GM23338 (cell line): ENCODE results near the gene KIAA1671. TPM values are rescaled to one million over a fixed set of nuclear protein-coding genes. Genes with fewer than 3 reads are reported as not detected.

Source experiments
- ATAC-seq: fragments of 200-7000 bp; cut with Tn5 transposase; 3 replicates; pipeline ENCODE4 v1.9.1; 2020
- DNase-seq: peaks from one replicate; pipeline ENCODE4 v3.0.0-alpha.2; 2015; ENCODE audit warnings: low spot score
- H2AFZ ChIP-seq: fragments of 200-600 bp; sonication (generic); 2 replicates; pipeline ENCODE4 v1.8.0; 2016; ENCODE audit warnings: antibody characterized with exemption, mild to moderate bottlenecking, moderate library complexity
- H3F3A ChIP-seq: fragments of 200-600 bp; sonication (generic); replicated peaks from 2 replicates; pipeline ENCODE4 v1.8.0; 2017; ENCODE audit warnings: antibody characterized with exemption, mixed run types, low read depth
- H3K27ac ChIP-seq: fragments of 200-600 bp; sonication (generic); 2 replicates; pipeline ENCODE4 v1.6.1; 2016; ENCODE audit warnings: low read depth
- H3K27me3 ChIP-seq: fragments of 200-600 bp; sonication (generic); 2 replicates; pipeline ENCODE4 v1.8.0; 2016; ENCODE audit warnings: mild to moderate bottlenecking, mixed run types, moderate library complexity; ENCODE audit not compliant: insufficient read depth
- H3K36me3 ChIP-seq: fragments of 200-600 bp; sonication (generic); 2 replicates; pipeline ENCODE4 v1.8.0; 2016; ENCODE audit warnings: mild to moderate bottlenecking; ENCODE audit not compliant: insufficient read depth
- H3K4me1 ChIP-seq: fragments of 200-600 bp; sonication (generic); 2 replicates; pipeline ENCODE4 v1.8.0; 2016; ENCODE audit warnings: mild to moderate bottlenecking, moderate library complexity; ENCODE audit not compliant: insufficient read depth
- H3K4me2 ChIP-seq: fragments of 200-600 bp; sonication (generic); 2 replicates; pipeline ENCODE4 v1.7.1; 2017; ENCODE audit warnings: mixed run types
- H3K4me3 ChIP-seq: fragments of 200-600 bp; sonication (generic); 2 replicates; pipeline ENCODE4 v1.6.1; 2016; ENCODE audit warnings: mixed run types
- H3K79me2 ChIP-seq: fragments of 200-600 bp; sonication (generic); replicated peaks from 2 replicates; pipeline ENCODE4 v1.8.0; 2017; ENCODE audit warnings: mild to moderate bottlenecking; ENCODE audit not compliant: insufficient read depth
- H3K9me2 ChIP-seq: fragments of 200-600 bp; sonication (generic); 2 replicates; pipeline ENCODE4 v1.8.0; 2017; ENCODE audit not compliant: insufficient read depth
- H4K20me1 ChIP-seq: fragments of 200-600 bp; sonication (generic); replicated peaks from 2 replicates; pipeline ENCODE4 v1.8.0; 2017; ENCODE audit warnings: mild to moderate bottlenecking; ENCODE audit not compliant: insufficient read depth
- H3K27ac Mint-ChIP-seq: 2 replicates; pipeline ENCODE4 v1.8.0; 2020; ENCODE audit warnings: inconsistent platforms, mild to moderate bottlenecking, moderate library complexity, mixed read lengths
- H3K27me3 Mint-ChIP-seq: 3 replicates; pipeline ENCODE4 v1.8.0; 2022; ENCODE audit warnings: low read depth, mild to moderate bottlenecking, moderate library complexity, mixed read lengths, inconsistent platforms; ENCODE audit not compliant: insufficient read depth, poor library complexity
- H3K36me3 Mint-ChIP-seq: 3 replicates; pipeline ENCODE4 v1.8.0; 2021; ENCODE audit warnings: low read depth, mild to moderate bottlenecking, inconsistent platforms, moderate library complexity, mixed read lengths
- H3K4me1 Mint-ChIP-seq: 3 replicates; pipeline ENCODE4 v1.8.0; 2020; ENCODE audit warnings: mild to moderate bottlenecking, inconsistent platforms, mixed read lengths
- H3K4me3 Mint-ChIP-seq: 3 replicates; pipeline ENCODE4 v1.8.0; 2021; ENCODE audit warnings: moderate library complexity, mild to moderate bottlenecking, inconsistent platforms, mixed read lengths
- H3K9me3 Mint-ChIP-seq: 3 replicates; pipeline ENCODE4 v1.8.0; 2020; ENCODE audit warnings: moderate library complexity, mild to moderate bottlenecking, inconsistent platforms, mixed read lengths
- CREB1 ChIP-seq: fragments of 250-450 bp; sonication (Bioruptor Pico); IDR thresholded peaks from 2 replicates; pipeline ENCODE4 v1.5.0; 2020; ENCODE audit warnings: low read depth, mild to moderate bottlenecking, moderate library complexity
- EZH2 ChIP-seq: fragments of 200-600 bp; sonication (generic); IDR thresholded peaks from one replicate; pipeline ENCODE4 v1.8.0; 2017; ENCODE audit warnings: antibody characterized with exemption, mild to moderate bottlenecking, low read depth; ENCODE audit not compliant: unreplicated experiment
- EZH2phosphoT487 ChIP-seq: fragments of 200-600 bp; sonication (generic); IDR thresholded peaks from one replicate; pipeline ENCODE4 v1.8.1; 2018; ENCODE audit warnings: antibody characterized with exemption; ENCODE audit not compliant: unreplicated experiment
- JUNB ChIP-seq: IDR thresholded peaks from one replicate; pipeline ENCODE4 v1.6.1; 2016; ENCODE audit warnings: antibody characterized with exemption; ENCODE audit not compliant: unreplicated experiment
- NANOG ChIP-seq: IDR thresholded peaks from 2 replicates; pipeline ENCODE4 v1.6.1; 2016; ENCODE audit warnings: antibody characterized with exemption, borderline replicate concordance
- POLR2AphosphoS5 ChIP-seq: IDR thresholded peaks from 2 replicates; pipeline ENCODE4 v1.6.1; 2016; ENCODE audit warnings: antibody characterized with exemption, low read depth
- STAT1 ChIP-seq: IDR thresholded peaks from one replicate; pipeline ENCODE4 v1.6.1; 2016; ENCODE audit warnings: antibody characterized with exemption; ENCODE audit not compliant: unreplicated experiment
- ZNF114 ChIP-seq: fragments of 250-450 bp; sonication (Bioruptor Pico); IDR thresholded peaks from 2 replicates; pipeline ENCODE4 v1.5.0; 2020; ENCODE audit warnings: mild to moderate bottlenecking, moderate library complexity
- ZNF331 ChIP-seq: fragments of 250-450 bp; sonication (Bioruptor Pico); IDR thresholded peaks from 2 replicates; pipeline ENCODE4 v1.5.0; 2020; ENCODE audit warnings: low read depth, mild to moderate bottlenecking, moderate library complexity
- polyA plus RNA-seq: library from polyadenylated mRNA; unstranded; fragments of >200 nt; fragmentation: Nextera tagmentation; extraction: Ambion mirVana; gene quantifications from 2 replicates; pipeline ENCODE4 v1.2.1, GENCODE V29; 2016
- total RNA-seq: library from RNA; depleted of rRNA; stranded (reverse); fragments of >200 nt; shearing (Covaris generic); gene quantifications from 2 replicates; pipeline ENCODE4 v1.2.3, GENCODE V29; 2014
- TF ChIP-seq, protein P1 (sequence below): IDR thresholded peaks from one replicate; pipeline ENCODE4 v1.6.1; 2018; ENCODE audit warnings: antibody characterized with exemption; ENCODE audit not compliant: unreplicated experiment
- TF ChIP-seq, protein P2 (sequence below): fragments of 250-450 bp; sonication (Bioruptor Pico); IDR thresholded peaks from 2 replicates; pipeline ENCODE4 v1.5.0; 2020; ENCODE audit warnings: mild to moderate bottlenecking, moderate library complexity
- TF ChIP-seq, protein P3 (sequence below): IDR thresholded peaks from 2 replicates; pipeline ENCODE4 v1.6.1; 2016; ENCODE audit warnings: antibody characterized with exemption
- TF ChIP-seq, protein P4 (sequence below), 2 experiments: fragments of 200-600 bp in 1 of 2; sonication (generic) in 1 of 2; conservative IDR thresholded peaks; 2 replicates each; pipeline versions ENCODE4 v1.5.1 to v1.6.1; 2016 to 2017; ENCODE audit warnings: antibody characterized with exemption in 2 of 2, low read depth in 2 of 2, mild to moderate bottlenecking in 2 of 2, moderate library complexity in 1 of 2

The KIAA1671 gene
- total and polyA plus RNA-seq, 2 experiments from 2014 or later = 6.1 to 27.2 TPM

DNA sequence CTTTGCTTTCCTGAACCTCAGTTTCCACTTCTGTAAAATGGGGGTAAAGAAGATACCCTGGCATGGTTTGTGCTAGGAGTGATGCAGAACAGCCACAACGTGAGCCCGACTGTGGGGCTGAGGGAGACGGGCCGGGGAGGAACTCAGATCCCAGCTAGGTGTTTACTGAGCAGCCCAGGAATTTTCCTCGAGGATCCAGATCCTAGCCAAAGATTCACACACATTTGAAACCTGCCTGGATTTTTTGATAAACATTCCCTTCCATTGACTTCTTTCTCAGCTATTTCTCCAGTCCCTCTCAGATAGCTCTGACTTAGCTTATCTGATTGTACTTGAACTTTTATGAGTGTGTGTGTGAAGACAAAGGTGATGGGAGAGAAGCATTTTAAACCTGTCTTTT is 98.0 kb downstream of the KIAA1671 start:
- Histone ChIP-seq H3K36me3 (0 out of 2 replicates have a peak, but pooled peaks cover 9% of the 10 kb centered on the region), H3K4me3 (no peak overlapping the region), H3K9me2 (no peaks in the 10 kb centered on the region), H3K27me3 (no peaks in the 10 kb centered on the region), H3K4me1 (no peaks in the 10 kb centered on the region), H3F3A (peaks cover 2% of the 10 kb centered on the region; the same call in 1 of the 2 replicates), H3K27ac (no peak overlapping the region), H2AFZ (no peak overlapping the region), H3K79me2 (no peaks in the 10 kb centered on the region), H4K20me1 (no peaks in the 10 kb centered on the region), H3K4me2 (no peak overlapping the region)
- H3K4me1 Mint-ChIP-seq = peaks cover 4% of the 10 kb centered on the region; the same call in 2 of the 3 replicates
- H3K27ac Mint-ChIP-seq = no peak overlapping the region
- DNase-seq (no peak), ATAC-seq (no peak)
- TF ChIP-seq POLR2AphosphoS5 = no peak
- no peak for TF ChIP-seq ZNF331 (CRISPR knock-in tag)
- TF ChIP-seq, protein P1, sequence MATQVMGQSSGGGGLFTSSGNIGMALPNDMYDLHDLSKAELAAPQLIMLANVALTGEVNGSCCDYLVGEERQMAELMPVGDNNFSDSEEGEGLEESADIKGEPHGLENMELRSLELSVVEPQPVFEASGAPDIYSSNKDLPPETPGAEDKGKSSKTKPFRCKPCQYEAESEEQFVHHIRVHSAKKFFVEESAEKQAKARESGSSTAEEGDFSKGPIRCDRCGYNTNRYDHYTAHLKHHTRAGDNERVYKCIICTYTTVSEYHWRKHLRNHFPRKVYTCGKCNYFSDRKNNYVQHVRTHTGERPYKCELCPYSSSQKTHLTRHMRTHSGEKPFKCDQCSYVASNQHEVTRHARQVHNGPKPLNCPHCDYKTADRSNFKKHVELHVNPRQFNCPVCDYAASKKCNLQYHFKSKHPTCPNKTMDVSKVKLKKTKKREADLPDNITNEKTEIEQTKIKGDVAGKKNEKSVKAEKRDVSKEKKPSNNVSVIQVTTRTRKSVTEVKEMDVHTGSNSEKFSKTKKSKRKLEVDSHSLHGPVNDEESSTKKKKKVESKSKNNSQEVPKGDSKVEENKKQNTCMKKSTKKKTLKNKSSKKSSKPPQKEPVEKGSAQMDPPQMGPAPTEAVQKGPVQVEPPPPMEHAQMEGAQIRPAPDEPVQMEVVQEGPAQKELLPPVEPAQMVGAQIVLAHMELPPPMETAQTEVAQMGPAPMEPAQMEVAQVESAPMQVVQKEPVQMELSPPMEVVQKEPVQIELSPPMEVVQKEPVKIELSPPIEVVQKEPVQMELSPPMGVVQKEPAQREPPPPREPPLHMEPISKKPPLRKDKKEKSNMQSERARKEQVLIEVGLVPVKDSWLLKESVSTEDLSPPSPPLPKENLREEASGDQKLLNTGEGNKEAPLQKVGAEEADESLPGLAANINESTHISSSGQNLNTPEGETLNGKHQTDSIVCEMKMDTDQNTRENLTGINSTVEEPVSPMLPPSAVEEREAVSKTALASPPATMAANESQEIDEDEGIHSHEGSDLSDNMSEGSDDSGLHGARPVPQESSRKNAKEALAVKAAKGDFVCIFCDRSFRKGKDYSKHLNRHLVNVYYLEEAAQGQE = no peak
- TF ChIP-seq ZNF114 (CRISPR knock-in tag) = no peak
- TF ChIP-seq, protein P2, sequence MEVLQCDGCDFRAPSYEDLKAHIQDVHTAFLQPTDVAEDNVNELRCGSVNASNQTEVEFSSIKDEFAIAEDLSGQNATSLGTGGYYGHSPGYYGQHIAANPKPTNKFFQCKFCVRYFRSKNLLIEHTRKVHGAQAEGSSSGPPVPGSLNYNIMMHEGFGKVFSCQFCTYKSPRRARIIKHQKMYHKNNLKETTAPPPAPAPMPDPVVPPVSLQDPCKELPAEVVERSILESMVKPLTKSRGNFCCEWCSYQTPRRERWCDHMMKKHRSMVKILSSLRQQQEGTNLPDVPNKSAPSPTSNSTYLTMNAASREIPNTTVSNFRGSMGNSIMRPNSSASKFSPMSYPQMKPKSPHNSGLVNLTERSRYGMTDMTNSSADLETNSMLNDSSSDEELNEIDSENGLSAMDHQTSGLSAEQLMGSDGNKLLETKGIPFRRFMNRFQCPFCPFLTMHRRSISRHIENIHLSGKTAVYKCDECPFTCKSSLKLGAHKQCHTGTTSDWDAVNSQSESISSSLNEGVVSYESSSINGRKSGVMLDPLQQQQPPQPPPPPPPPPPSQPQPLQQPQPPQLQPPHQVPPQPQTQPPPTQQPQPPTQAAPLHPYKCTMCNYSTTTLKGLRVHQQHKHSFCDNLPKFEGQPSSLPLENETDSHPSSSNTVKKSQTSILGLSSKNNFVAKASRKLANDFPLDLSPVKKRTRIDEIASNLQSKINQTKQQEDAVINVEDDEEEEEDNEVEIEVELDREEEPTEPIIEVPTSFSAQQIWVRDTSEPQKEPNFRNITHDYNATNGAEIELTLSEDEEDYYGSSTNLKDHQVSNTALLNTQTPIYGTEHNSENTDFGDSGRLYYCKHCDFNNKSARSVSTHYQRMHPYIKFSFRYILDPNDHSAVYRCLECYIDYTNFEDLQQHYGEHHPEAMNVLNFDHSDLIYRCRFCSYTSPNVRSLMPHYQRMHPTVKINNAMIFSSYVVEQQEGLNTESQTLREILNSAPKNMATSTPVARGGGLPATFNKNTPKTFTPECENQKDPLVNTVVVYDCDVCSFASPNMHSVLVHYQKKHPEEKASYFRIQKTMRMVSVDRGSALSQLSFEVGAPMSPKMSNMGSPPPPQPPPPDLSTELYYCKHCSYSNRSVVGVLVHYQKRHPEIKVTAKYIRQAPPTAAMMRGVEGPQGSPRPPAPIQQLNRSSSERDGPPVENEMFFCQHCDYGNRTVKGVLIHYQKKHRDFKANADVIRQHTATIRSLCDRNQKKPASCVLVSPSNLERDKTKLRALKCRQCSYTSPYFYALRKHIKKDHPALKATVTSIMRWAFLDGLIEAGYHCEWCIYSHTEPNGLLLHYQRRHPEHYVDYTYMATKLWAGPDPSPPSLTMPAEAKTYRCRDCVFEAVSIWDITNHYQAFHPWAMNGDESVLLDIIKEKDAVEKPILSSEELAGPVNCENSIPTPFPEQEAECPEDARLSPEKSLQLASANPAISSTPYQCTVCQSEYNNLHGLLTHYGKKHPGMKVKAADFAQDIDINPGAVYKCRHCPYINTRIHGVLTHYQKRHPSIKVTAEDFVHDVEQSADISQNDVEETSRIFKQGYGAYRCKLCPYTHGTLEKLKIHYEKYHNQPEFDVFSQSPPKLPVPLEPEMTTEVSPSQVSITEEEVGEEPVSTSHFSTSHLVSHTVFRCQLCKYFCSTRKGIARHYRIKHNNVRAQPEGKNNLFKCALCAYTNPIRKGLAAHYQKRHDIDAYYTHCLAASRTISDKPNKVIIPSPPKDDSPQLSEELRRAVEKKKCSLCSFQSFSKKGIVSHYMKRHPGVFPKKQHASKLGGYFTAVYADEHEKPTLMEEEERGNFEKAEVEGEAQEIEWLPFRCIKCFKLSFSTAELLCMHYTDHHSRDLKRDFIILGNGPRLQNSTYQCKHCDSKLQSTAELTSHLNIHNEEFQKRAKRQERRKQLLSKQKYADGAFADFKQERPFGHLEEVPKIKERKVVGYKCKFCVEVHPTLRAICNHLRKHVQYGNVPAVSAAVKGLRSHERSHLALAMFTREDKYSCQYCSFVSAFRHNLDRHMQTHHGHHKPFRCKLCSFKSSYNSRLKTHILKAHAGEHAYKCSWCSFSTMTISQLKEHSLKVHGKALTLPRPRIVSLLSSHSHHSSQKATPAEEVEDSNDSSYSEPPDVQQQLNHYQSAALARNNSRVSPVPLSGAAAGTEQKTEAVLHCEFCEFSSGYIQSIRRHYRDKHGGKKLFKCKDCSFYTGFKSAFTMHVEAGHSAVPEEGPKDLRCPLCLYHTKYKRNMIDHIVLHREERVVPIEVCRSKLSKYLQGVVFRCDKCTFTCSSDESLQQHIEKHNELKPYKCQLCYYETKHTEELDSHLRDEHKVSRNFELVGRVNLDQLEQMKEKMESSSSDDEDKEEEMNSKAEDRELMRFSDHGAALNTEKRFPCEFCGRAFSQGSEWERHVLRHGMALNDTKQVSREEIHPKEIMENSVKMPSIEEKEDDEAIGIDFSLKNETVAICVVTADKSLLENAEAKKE (CRISPR knock-in tag) = no peak
- TF ChIP-seq CREB1 = no peak
- TF ChIP-seq EZH2phosphoT487 = no peak
- TF ChIP-seq JUNB = no peak
- TF ChIP-seq, protein P3, sequence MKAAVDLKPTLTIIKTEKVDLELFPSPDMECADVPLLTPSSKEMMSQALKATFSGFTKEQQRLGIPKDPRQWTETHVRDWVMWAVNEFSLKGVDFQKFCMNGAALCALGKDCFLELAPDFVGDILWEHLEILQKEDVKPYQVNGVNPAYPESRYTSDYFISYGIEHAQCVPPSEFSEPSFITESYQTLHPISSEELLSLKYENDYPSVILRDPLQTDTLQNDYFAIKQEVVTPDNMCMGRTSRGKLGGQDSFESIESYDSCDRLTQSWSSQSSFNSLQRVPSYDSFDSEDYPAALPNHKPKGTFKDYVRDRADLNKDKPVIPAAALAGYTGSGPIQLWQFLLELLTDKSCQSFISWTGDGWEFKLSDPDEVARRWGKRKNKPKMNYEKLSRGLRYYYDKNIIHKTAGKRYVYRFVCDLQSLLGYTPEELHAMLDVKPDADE = no peak
- no peak for TF ChIP-seq EZH2
- TF ChIP-seq, protein P4, sequence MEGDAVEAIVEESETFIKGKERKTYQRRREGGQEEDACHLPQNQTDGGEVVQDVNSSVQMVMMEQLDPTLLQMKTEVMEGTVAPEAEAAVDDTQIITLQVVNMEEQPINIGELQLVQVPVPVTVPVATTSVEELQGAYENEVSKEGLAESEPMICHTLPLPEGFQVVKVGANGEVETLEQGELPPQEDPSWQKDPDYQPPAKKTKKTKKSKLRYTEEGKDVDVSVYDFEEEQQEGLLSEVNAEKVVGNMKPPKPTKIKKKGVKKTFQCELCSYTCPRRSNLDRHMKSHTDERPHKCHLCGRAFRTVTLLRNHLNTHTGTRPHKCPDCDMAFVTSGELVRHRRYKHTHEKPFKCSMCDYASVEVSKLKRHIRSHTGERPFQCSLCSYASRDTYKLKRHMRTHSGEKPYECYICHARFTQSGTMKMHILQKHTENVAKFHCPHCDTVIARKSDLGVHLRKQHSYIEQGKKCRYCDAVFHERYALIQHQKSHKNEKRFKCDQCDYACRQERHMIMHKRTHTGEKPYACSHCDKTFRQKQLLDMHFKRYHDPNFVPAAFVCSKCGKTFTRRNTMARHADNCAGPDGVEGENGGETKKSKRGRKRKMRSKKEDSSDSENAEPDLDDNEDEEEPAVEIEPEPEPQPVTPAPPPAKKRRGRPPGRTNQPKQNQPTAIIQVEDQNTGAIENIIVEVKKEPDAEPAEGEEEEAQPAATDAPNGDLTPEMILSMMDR (conservative IDR thresholded peaks at IDR 0.05; ENCODE audit: low read depth in 2 of 2) = no peak
- TF ChIP-seq STAT1 = no peak
- no peak for TF ChIP-seq NANOG
- peaks cover 7% of the 10 kb centered on the region for H3K27me3 Mint-ChIP-seq
- H3K4me3 Mint-ChIP-seq = no peak overlapping the region
- H3K9me3 Mint-ChIP-seq = peaks cover 17% of the 10 kb centered on the region
- peaks cover 34% of the 10 kb centered on the region for H3K36me3 Mint-ChIP-seq
